ENCODE data around the gene VGF.

VGF gene

GRCh38 chr7:101164071-101164840, 1.1 kb downstream of the VGF start:
- peaks cover 30% of the 10 kb centered on the region for H3K36me3 Mint-ChIP-seq
- ATAC-seq: no peak
- no peaks in the 10 kb centered on the region for H3K9me3 Mint-ChIP-seq
- H3K27me3 Mint-ChIP-seq: peaks cover 59% of the 10 kb centered on the region
- H3K4me3 Mint-ChIP-seq: peak overlapping the region; percentile 65
- peaks cover 50% of the 10 kb centered on the region for H3K4me1 Mint-ChIP-seq
- H3K27ac Mint-ChIP-seq: no peak overlapping the region

DNA sequence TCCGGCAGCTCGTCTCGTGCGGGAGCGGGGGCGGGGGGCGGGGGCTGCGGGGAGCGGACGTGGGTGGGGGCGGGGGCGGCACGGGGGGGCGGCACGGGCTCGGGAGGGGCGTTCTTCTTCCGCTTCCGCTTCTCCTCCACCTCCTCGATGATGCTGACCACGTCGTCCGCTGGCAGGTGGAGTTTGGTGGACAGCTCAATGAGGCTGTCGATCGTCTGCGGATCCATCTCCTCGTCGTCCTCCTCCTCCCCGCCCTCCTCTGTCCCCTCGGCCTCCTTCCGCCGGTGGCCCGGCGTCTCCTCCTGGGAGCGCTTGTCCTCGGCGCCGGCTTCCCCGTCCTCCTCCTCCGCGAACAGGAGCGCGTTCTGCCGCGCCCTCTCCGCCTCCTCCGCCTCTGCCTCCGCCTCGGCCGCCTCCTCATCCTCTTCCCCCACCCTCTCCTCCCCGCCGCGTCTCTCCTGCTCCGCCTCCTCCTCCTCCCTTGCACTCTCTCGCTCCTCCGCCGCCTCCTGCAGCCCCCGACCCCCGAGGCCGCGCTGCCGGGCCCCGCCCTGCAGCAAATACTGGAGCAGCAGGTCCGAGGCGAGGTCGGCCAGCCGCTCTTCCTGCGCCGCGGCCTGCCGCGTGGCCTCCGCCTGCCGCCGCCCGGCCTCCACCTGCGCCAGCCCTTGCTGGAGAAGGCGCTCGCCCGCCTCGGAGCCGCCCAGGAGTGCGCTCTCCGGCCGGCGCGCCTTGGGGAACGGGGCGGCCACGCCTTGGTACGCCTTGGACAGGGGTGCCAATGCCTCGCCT, 1.9 kb downstream of the VGF start:
- Mint-ChIP-seq H3K27me3 (peaks cover 51% of the 10 kb centered on the region), H3K9me3 (no peaks in the 10 kb centered on the region), H3K4me1 (peaks cover 42% of the 10 kb centered on the region), H3K36me3 (peaks cover 38% of the 10 kb centered on the region), H3K4me3 (peak overlapping the region; percentile 72), H3K27ac (no peak overlapping the region)
- ATAC-seq: no peak

- ATAC-seq: peak; percentile 14
- Mint-ChIP-seq H3K4me1 (peaks cover 38% of the 10 kb centered on the region), H3K4me3 (peak overlapping the region; percentile 79), H3K36me3 (peaks cover 43% of the 10 kb centered on the region), H3K27ac (peak overlapping the region; percentile 30), H3K9me3 (no peaks in the 10 kb centered on the region), H3K27me3 (peaks cover 43% of the 10 kb centered on the region)
Observed at GRCh38 chr7:101162551-101163278, 2.7 kb downstream of the VGF start.

DNA sequence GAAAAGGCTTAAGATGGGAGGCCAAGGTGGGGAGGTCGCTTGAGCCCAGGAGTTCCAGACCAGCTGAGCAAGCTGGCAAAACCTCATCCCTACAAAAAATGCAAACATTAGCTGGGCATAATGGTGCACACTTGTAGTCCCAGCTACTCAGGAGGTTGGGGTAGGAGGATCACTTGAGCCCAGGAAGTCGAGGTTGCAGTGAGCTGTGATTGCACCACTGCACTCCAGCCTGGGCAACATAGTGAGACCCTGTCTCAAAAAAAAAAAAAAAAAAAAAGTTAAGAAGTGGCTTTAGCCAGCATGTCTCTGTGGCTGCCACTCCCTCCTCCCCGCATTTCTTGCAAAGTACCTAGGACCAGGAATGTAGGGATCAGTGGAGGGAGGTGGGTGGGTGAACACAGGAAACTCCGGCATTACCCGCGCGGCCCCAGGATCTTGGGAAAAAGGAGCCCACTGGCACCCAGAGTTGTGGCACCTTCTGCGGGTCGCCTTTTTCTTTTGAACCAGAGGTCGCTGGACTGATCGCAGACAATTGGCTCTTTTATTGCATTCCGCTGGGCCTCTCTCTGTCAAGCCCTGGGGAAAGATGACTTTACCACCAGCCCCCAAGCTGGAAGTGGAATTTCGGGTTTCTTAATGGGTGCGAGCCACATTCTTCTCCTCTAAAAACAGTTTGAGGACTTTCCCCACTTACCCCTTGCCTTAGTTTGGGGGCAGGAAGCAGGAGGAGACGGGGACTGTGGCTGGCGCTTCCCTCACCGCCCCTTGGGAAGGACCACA, 3.5 kb downstream of the VGF start:
- no peaks in the 10 kb centered on the region for H3K9me3 Mint-ChIP-seq
- H3K27ac Mint-ChIP-seq: peak overlapping the region; percentile 30
- peaks cover 33% of the 10 kb centered on the region for H3K4me1 Mint-ChIP-seq
- no peak for ATAC-seq
- peak overlapping the region; percentile 79 for H3K4me3 Mint-ChIP-seq
- peaks cover 35% of the 10 kb centered on the region for H3K27me3 Mint-ChIP-seq
- peaks cover 49% of the 10 kb centered on the region for H3K36me3 Mint-ChIP-seq

- H3K27me3 Mint-ChIP-seq: peaks cover 25% of the 10 kb centered on the region
- ATAC-seq: no peak
Observed at GRCh38 chr7:101160910-101161309, 4.5 kb downstream of the VGF start.

GRCh38 chr7:101159696-101160674, 5.4 kb downstream of the VGF start:
- Mint-ChIP-seq H3K27ac (no peak overlapping the region), H3K36me3 (peaks cover 44% of the 10 kb centered on the region), H3K4me3 (no peak overlapping the region), H3K4me1 (peaks cover 24% of the 10 kb centered on the region), H3K9me3 (no peaks in the 10 kb centered on the region), H3K27me3 (peaks cover 16% of the 10 kb centered on the region)
- ATAC-seq: no peak

More at GRCh38 chr7:101160910-101161309, 4.5 kb downstream of the VGF start:
- Mint-ChIP-seq H3K27ac (no peak overlapping the region), H3K4me1 (peaks cover 24% of the 10 kb centered on the region), H3K36me3 (peaks cover 49% of the 10 kb centered on the region), H3K9me3 (no peaks in the 10 kb centered on the region), H3K4me3 (no peak overlapping the region)

DNA sequence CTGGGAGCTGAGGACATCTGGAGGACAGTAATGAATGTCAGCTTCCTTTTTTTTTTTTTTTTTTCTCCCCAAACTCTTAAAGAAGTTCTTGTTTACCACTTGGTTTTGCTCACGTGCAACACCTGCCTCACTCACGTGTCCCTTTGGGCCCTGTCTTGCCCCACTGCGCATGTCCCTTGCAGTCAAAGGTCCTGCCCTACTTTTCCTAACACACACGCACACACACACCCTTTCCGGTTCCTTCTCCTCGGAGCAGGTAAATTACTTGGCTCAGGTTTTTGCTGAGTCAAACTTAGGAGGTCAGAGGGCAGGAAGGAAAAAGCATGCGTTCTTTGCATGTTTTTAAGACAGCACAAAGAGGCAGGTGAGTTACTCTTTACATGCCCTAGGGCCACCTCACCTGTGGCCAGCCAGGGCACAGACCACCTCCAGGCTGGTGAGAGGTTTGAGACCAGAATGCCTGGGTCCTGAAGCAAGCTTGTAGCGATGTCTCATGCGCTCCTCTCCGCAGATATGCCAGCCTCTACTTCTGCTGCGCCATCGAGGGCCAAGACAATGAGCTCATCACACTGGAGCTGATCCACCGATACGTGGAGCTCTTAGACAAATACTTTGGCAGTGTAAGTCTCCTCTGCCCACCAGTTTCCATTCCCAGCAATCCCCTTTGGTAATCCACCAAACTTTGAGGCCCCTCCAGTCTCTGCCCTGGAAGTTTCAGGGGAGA, 8.3 kb downstream of the VGF start:
- ATAC-seq: no peak
- no peak overlapping the region for H3K27ac Mint-ChIP-seq
- no peak overlapping the region for H3K4me3 Mint-ChIP-seq
- no peaks in the 10 kb centered on the region for H3K9me3 Mint-ChIP-seq
- peaks cover 18% of the 10 kb centered on the region for H3K4me1 Mint-ChIP-seq
- H3K36me3 Mint-ChIP-seq: peaks cover 44% of the 10 kb centered on the region
- H3K27me3 Mint-ChIP-seq: peaks cover 1% of the 10 kb centered on the region

- Mint-ChIP-seq H3K9me3 (no peaks in the 10 kb centered on the region), H3K27ac (no peak overlapping the region), H3K36me3 (peaks cover 39% of the 10 kb centered on the region), H3K4me1 (peaks cover 18% of the 10 kb centered on the region), H3K4me3 (no peak overlapping the region), H3K27me3 (no peaks in the 10 kb centered on the region)
- no peak for ATAC-seq
Observed at GRCh38 chr7:101156277-101156676, 9.1 kb downstream of the VGF start.

DNA sequence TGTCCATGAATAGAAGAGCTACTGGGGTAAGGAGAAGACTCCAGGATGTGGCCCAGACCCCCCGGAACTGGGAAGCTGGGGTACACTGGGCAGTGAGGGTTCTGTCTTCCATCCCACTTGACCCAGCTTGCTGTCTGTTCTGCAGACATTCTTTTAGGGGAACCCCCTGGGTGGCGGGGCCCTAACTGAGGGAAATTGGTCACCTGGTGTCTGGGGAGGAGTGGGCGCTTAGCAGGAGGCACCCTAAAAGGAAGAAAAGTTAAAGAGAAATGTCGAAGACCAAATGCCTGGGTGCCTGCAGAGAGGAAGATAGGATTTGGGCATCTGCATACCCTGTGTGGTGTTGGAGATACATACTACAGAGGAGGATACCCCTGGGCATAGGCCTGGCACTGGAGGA, 10.1 kb downstream of the VGF start:
- H3K27ac Mint-ChIP-seq: no peak overlapping the region
- peak overlapping the region; percentile 88 for H3K4me3 Mint-ChIP-seq
- peaks cover 30% of the 10 kb centered on the region for H3K36me3 Mint-ChIP-seq
- no peaks in the 10 kb centered on the region for H3K9me3 Mint-ChIP-seq
- H3K4me1 Mint-ChIP-seq: peaks cover 18% of the 10 kb centered on the region
- H3K27me3 Mint-ChIP-seq: no peaks in the 10 kb centered on the region
- ATAC-seq: no peak

GRCh38 chr7:101154693-101155102, 10.7 kb downstream of the VGF start:
- peaks cover 24% of the 10 kb centered on the region for H3K36me3 Mint-ChIP-seq
- H3K27me3 Mint-ChIP-seq: peaks cover 4% of the 10 kb centered on the region
- H3K9me3 Mint-ChIP-seq: no peaks in the 10 kb centered on the region
- H3K4me3 Mint-ChIP-seq: peak overlapping the region; percentile 88
- peaks cover 18% of the 10 kb centered on the region for H3K4me1 Mint-ChIP-seq
- ATAC-seq: peak; percentile 55
- H3K27ac Mint-ChIP-seq: peak overlapping the region; percentile 11

DNA sequence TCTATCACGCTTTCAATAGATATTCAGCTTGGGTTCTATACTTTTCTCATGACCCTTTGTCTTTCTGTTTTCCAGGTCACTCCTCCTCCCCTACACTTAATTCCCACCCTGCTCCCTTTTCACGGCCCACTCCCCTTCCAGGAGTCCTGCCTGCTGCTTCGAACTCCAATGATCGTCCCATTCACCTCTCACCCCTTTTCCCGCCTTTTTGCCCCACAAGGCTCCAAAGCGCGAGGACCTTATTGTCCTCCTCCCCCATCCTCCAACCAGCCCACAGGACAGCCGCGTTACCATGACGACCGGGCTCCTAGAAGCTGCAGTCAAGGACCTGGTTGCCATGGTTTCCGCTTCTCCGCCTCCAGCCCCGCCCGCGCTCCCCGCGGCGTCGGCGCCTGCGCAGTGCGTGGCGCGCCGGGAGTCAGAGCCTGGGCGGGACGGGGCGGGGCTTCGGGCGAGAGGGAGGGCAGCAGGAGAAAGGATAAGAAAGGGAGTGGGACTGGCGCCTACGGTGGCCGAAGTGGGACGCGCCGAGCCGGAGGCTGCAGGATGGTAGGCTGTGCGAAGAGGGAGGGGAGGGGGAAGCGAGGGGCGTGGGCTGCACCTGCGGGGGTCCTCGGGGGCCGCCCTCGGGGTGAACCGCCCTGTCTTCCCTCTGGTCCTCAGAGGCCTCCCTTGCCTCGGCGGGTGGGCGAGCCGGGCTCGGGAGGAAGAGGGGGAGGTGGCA, 11.2 kb downstream of the VGF start, which contains the start of gene AP1S1:
AP1S1 (plus strand) TSS at position 508 of the 724 bp plus-strand sequence; CDS start at position 547, 39 bp downstream.
- H3K27me3 Mint-ChIP-seq: peaks cover 9% of the 10 kb centered on the region
- H3K4me1 Mint-ChIP-seq: peaks cover 18% of the 10 kb centered on the region

DNA sequence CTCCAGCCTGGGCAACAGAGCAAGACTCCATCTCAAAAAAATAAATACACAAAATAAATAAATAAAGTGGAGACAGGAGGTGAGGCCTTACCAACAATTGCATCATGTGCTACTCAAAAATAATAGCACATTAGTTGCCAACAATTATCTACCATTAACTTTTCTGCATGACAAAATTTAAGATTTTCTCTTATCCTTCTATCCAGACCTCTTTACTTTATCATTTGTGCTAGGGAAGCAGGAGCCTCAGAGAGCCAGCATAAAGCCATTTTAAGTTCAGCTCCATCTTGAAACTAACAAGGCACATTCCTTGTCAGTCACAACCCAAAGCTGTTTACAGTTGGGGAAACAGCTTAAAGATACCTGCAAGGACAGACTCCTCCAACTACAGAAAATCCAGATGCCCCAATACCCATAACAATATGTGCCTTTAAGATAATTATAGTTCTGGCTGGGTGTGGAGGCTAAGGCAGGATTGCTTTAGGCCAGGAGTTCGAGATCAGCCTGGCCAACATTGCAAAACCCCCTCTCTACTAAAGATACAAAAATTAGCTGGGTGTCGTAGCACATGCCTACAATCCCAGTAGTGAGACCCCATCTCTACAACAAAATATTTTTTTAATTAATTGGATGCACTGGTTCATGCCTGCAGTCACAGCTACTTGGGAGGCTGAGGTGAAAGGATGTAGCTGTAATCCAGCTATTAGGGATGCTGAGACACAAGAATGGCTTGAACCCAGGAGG, 13.3 kb downstream of the VGF start:
- peaks cover 18% of the 10 kb centered on the region for H3K4me1 Mint-ChIP-seq
- H3K4me3 Mint-ChIP-seq: no peak overlapping the region
- H3K36me3 Mint-ChIP-seq: peaks cover 2% of the 10 kb centered on the region
- no peak overlapping the region for H3K27ac Mint-ChIP-seq
- no peak for ATAC-seq
- H3K27me3 Mint-ChIP-seq: peaks cover 22% of the 10 kb centered on the region
- no peaks in the 10 kb centered on the region for H3K9me3 Mint-ChIP-seq

More for the DNA sequence above, 11.2 kb downstream of the VGF start, which contains the start of gene AP1S1:
- peak; percentile 86 for ATAC-seq
- peak within 1 kb of the TSS; percentile 11 for H3K27ac Mint-ChIP-seq
- peaks cover 18% of the 10 kb centered on the region for H3K36me3 Mint-ChIP-seq
- peak within 1 kb of the TSS; percentile 88 for H3K4me3 Mint-ChIP-seq
- no peaks in the 10 kb centered on the region for H3K9me3 Mint-ChIP-seq
